ENCODE data around the gene KCTD6.

Gene KCTD6

DNA sequence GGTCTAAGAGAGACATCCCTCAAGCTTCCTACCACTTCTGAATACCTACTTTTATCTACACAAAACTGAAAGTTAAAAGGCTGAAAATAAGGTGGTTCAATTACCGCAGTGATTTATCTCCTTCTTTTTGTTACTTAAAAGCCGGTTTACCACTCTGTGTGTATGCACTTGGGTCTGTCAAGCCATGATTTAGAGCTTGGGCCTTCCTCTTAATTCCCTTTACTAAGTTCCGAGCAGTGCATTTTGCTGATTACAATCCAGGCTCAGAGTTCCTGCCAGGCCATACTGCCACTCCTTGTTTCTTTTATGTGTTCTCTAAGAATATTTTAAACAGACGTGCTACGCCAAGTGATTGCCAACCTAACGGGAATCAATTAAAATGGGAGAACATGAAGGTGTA, 16.5 kb downstream of the KCTD6 start:
- TF ChIP-seq, protein P1, sequence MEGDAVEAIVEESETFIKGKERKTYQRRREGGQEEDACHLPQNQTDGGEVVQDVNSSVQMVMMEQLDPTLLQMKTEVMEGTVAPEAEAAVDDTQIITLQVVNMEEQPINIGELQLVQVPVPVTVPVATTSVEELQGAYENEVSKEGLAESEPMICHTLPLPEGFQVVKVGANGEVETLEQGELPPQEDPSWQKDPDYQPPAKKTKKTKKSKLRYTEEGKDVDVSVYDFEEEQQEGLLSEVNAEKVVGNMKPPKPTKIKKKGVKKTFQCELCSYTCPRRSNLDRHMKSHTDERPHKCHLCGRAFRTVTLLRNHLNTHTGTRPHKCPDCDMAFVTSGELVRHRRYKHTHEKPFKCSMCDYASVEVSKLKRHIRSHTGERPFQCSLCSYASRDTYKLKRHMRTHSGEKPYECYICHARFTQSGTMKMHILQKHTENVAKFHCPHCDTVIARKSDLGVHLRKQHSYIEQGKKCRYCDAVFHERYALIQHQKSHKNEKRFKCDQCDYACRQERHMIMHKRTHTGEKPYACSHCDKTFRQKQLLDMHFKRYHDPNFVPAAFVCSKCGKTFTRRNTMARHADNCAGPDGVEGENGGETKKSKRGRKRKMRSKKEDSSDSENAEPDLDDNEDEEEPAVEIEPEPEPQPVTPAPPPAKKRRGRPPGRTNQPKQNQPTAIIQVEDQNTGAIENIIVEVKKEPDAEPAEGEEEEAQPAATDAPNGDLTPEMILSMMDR (IDR thresholded peaks at IDR 0.05; ENCODE audit: low read depth, low read length, missing control alignments) = no peak
- no peak overlapping the region for H3K4me3 ChIP-seq (replicated peaks; ENCODE audit: low read depth, low read length)
- DNase-seq (ENCODE audit: extremely low read depth, low read depth) = no peak

DNA sequence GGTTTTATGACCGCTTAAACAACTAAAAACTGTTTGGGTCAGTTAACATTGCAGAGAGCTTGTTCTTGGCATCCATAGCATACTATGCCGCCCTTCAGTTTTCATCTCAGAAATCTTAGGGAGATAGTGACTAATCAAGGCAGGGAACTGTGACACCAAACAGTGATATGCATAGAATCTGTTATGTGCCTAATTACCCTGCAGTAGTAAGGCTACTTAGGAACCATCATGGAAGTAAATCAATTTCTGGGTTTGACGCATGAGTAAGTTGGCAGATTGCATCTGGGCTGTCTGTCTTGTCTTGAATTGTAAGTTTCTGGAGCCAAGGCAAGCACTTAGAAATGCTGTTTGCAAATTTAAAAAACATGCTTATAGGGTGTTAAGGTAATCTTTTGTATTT, 22.5 kb downstream of the KCTD6 start:
- no peak for DNase-seq (ENCODE audit: extremely low read depth, low read depth)
- H3K4me3 ChIP-seq (replicated peaks; ENCODE audit: low read depth, low read length) = no peak overlapping the region
- TF ChIP-seq, protein P1 (IDR thresholded peaks at IDR 0.05; ENCODE audit: low read depth, low read length, missing control alignments) = no peak

DNA sequence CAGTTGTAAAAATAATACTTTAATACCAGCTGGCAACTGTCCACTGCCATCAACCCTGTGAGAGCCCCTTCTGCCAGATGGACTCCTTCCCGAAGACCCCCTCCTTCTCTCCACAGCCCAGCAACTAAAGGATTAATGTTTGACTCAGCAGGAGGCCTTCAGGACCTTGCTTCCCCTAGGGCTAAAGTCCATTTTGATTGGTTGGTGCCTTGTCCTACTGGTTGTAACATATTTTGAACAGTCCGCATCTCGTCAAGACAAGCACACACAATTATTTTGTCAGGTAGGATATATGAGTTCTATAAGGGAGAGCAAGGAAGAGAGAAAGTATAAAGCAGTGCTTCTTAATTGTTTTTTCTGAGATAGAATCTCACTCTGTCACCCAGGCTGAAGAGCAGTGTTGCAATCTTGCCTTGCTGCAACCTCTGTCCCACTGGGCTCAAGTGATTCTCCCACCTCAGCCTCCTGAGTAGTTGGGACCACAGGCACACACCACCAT, 26.4 kb downstream of the KCTD6 start:
- no peak overlapping the region for H3K4me3 ChIP-seq (replicated peaks; ENCODE audit: low read depth, low read length)
- DNase-seq (ENCODE audit: extremely low read depth, low read depth) = no peak
- TF ChIP-seq, protein P1 (IDR thresholded peaks at IDR 0.05; ENCODE audit: low read depth, low read length, missing control alignments) = no peak

DNA sequence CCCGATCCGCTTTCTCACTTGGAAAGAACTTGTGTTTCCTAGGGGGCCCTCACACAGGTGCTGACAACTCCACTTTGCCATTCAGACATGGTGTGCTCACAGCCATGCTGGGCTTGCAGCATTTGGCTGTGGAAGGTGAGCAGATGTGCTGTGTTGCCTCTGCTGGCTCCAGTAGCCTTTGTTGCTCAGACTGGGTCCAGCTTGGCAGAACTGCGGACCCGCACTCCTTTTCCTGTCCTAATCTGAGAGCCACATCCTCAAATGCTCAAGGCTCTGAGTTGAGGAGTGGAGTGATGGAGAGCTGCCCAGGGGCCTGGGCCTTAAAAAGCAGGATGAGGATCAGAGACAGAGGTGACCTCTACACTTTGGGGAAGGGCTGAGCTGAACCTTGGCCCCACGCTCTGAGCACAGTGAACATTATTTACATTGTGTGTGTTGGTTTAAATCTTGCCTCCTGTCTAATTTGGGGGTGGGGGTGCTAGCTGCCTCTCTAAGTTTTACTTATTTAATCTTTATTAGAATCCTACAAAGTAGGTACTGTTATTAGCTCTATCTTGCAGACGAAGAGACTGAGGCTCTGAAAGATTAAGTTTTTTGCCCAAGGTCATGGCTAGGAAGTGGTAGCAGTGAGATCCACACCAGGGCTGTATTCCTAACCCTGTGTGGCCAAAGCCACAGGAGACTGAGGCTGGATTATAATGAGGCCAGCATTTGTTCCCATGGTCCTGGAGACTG, 27.9 kb downstream of the KCTD6 start:
- TF ChIP-seq, protein P1 (IDR thresholded peaks at IDR 0.05; ENCODE audit: low read depth, low read length, missing control alignments) = no peak
- DNase-seq (ENCODE audit: extremely low read depth, low read depth) = no peak
- no peak overlapping the region for H3K4me3 ChIP-seq (replicated peaks; ENCODE audit: low read depth, low read length)

DNA sequence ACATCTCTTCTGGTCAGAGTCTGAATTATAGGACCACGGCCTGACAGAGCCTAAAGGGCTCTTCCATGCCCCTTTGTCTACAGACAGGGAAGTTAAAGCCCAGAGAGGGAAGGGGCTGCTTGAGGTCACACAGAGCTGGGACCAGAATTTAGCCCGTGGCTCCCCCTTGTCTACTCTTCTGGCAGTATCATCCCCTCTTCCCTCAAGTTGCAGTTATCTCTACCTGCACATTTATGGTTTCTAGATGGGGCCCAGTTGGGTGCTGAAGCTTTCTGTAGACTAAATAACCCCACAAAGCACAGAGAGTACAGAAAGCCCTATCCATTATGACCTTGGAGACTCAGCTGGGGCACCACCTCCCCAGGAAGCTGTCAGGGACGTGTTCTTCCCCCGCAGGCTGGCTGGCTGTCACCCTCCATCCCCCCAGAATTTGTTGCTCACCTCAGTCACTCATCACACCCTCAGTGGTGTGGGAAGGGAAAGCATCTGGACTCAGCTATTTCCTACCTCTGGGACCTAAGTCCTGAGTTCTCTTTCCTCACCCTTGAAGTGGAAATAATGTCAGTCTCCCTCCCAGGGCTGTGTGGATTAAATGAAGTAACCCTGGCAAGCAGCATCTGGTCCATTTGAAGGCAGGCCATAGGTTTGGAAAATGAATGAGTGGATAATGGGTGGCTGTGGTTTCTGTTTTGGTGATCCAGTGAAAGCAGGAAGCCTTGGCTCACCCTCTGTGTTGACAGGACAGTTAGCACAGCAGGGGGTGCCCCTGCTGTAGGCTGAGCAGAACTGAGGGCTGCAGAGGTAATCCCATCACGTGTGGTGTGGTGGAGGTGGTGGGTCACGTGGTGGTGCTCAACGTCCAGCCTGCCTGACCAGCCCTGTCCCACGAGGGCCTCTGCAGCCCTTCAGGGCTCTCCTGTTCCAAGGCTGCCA, 28.8 kb downstream of the KCTD6 start:
- no peak for DNase-seq (ENCODE audit: extremely low read depth, low read depth)
- H3K4me3 ChIP-seq (replicated peaks; ENCODE audit: low read depth, low read length) = no peak overlapping the region
- TF ChIP-seq, protein P1 (IDR thresholded peaks at IDR 0.05; ENCODE audit: low read depth, low read length, missing control alignments) = no peak

DNA sequence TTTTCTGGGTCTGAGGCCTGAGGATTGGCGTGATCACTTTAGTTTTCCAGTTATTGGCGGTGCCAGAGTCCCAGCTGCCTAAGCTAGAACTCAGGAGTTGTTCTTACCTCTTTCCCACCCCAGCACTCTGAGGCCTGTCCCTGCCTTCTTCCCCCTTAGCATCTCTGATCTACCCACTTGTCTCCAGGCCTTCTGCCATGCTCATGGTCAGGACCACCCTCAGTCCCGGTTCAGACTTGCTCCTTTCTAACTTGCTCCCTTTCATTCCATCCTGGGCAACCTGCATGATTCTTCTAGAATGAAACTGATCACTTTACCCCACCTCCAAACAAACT, 29.4 kb downstream of the KCTD6 start:
- TF ChIP-seq, protein P1 (IDR thresholded peaks at IDR 0.05; ENCODE audit: low read depth, low read length, missing control alignments) = no peak
- H3K4me3 ChIP-seq (replicated peaks; ENCODE audit: low read depth, low read length) = no peak overlapping the region
- DNase-seq (ENCODE audit: extremely low read depth, low read depth) = no peak

Data from HFF-Myc (cell line).